GM21619 (cell line): ENCODE measurements around the gene VPS8.

Experiments used
- ATAC-seq: cut with Tn5 transposase; IDR thresholded peaks from one replicate; pipeline ENCODE4 v1.9.1; 2021; ENCODE audit not compliant: unreplicated experiment

Gene VPS8

GRCh38 chr3:184780981-184781515 is 30.9 kb upstream of the VPS8 start:
- no peak for ATAC-seq

GRCh38 chr3:184781801-184782200 is 30.2 kb upstream of the VPS8 start:
- no peak for ATAC-seq

DNA sequence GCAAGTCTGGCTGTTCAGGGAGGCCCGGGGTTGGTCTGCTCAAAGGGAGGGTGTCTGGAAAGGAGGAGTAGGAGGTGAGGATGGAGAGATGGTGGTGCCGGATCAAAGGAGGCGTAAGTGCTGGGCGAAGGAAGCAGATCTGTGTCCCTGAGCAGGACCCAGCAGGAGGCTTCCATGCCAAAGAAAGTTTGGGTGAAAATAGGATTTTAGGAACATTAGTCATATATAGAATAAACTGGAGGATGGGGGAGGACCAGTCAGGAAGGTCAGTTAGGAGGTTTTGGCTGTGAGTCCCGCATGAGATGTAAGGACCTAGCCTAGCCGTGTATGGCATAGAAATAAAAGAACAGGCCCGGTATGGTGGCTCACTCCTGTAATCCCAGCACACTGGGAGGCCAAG is 28.6 kb upstream of the VPS8 start:
- ATAC-seq, result no peak

GRCh38 chr3:184784731-184785500 is 27.1 kb upstream of the VPS8 start:
- no peak for ATAC-seq

GRCh38 chr3:184785890-184786279 is 26.1 kb upstream of the VPS8 start:
- ATAC-seq, result no peak

DNA sequence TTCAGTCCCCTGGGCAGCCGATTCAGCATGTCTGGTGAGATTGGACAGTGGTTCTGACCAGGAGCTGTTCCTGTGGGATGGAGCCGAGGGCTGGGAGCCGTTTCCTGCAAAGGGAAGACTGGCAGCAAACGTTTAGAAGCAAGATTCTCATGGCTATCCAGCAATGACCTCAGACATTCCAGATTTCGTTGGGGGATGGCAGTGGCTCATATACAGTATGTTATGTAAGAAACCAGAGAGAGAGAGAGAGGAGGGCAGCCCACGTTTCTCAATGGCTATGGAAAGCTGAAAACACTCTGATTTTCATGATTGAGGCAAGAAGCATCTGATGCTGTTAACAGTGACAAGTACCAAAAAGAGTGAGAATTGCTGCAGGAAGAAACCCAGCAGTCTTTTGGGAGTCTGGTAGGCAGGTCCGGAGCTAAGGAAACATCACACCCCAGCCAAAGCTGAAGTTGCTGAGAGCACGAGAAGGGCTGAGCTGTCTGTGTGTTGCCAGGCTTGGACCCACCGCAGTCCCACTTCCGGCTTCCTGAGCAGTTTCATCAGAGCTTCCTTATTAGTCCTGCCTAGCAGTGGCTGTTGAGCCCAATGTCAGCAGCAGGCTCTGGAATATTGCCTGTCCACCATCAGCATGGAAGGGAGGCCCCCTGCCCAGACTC is 25.6 kb upstream of the VPS8 start:
- no peak for ATAC-seq

- ATAC-seq, result no peak
These were observed 23.2 kb upstream of the VPS8 start for GRCh38 chr3:184788751-184789150.

DNA sequence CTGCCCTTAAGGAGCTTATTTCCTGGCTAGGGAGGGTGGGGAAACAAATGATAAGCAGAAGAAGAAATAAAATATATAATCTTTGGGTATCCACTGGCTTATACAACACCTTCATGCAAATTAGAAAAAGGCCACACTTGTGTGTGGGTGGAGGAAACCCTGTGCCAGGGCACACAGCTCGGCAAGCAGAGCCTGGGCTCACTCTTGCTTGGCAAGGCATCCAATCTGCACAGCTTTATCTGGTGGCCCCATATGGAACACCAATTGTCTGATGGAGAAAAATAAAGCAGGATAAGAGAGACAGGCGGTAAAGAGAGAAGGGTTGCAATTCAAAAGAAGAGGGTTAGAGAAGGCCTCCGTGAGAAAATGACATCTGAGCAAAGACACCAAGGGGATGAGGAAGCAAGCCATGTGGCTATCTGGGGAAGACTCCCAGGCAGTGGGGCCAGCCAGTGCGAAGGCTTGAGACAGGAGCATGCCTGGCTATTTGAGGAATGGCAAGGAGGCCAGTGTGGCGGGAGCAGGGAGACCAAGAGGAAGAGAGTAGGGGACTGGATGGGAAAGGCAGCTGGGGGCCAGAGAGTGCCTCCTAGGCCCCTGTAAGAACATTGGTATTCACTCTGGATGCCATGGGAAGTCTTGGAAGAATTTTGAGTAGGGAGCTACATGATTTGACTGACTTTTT is 22.5 kb upstream of the VPS8 start:
- ATAC-seq, result no peak

DNA sequence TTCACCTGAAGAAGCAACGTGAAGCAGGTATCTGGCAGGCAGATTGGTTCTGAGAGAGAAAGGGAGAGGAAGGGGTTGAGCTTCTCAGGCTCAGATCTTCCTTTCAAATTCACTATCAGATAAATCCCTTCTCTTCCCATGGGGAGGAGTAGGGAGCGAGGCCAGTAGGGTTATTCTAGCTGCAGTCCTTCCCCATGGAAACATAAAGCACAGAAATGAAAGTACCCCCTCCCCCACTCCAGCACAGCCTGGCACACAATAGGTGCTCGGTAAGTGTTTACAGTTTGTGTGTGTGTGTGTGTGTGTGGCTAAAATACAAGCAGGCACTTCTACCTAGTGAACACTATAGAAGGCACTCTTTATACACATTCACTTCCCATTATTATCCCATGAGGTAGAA is 20.8 kb upstream of the VPS8 start:
- ATAC-seq, result no peak

DNA sequence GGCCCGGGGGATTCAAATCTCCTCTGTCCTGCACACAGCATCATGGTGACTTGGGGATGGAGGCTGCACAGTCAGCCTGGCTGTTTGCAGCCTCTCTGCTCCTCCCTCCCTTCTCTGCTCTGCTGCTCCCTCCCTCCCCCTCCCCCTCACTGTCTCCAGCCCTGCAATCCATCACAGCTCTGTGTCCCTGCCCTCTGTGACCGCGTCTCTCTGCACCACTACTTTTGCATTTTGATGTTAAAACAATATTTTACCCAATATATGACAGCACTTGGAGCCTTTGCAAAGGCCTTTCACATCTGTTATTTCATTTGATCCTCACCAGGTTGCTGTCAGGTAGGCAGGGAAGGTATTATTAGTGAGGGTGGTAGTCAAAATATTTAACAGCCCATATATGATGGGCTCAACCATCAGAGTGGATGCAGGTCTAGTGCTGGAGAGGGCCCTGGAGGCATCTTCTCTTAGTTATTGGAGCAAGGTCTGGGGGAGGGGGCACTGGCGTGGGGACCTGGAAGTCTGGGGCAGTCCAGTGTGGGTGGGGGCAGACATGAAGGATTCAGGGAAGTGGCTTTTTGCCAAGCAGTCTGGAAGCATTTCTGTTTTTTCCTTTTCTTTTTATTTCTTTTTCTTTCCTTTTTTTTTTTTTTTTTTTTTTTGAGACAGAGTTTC is 16.3 kb upstream of the VPS8 start:
- no peak for ATAC-seq

GRCh38 chr3:184796551-184796950 is 15.4 kb upstream of the VPS8 start:
- ATAC-seq, result no peak

- ATAC-seq, result no peak
These were observed 15.0 kb upstream of the VPS8 start for GRCh38 chr3:184796954-184797353.

- no peak for ATAC-seq
These were observed 13.8 kb upstream of the VPS8 start for GRCh38 chr3:184798120-184798519.

- no peak for ATAC-seq
These were observed 11.5 kb upstream of the VPS8 start for GRCh38 chr3:184800349-184800930.

- no peak for ATAC-seq
These were observed 10.7 kb upstream of the VPS8 start for GRCh38 chr3:184801241-184801785.

DNA sequence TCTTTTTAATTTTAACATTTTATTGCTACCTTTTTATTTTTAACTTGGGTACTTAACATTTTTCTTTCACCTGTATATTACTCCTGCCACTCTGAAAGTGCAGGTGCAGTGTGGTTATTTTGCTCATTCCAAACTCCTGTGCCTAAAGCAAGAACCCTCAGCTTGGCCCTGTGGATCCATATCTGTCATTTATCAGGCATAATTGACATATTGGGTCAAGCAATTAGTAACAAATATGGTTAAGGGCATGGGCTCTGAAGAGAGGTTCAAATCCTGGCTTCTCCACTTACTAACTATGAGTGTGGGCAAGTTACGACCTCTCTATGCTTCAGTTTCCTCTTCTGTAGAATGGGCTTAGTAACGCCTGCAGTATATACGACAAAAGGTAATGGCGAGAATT is 9.8 kb upstream of the VPS8 start:
- no peak for ATAC-seq

GRCh38 chr3:184804801-184805200 is 7.2 kb upstream of the VPS8 start:
- ATAC-seq, result no peak

GRCh38 chr3:184805351-184806038 is 6.5 kb upstream of the VPS8 start:
- no peak for ATAC-seq

GRCh38 chr3:184806567-184807271 is 5.2 kb upstream of the VPS8 start:
- ATAC-seq, result no peak
